Metanephros (tissue), 2 donors: ENCODE results near the gene SOSTDC1. TPM values are rescaled to one million over a fixed set of nuclear protein-coding genes. Genes with fewer than 3 reads are reported as not detected.

ENCODE experiments used
- small RNA-seq: library from RNA; depleted of rRNA; stranded (forward); fragments of <200 nt; gene quantifications from one replicate; pipeline ENCODE3, GENCODE V24; 2014; ENCODE audit warnings: low replicate concordance
- total RNA-seq: library from RNA; depleted of rRNA; stranded (reverse); fragments of >200 nt; gene quantifications from one replicate; pipeline ENCODE4 v1.2.3, GENCODE V29; 2014

Gene SOSTDC1
- total RNA-seq, result 28.8 TPM

GRCh38 chr7:16465469-16466361, at the start of gene SOSTDC1:
TSS of gene SOSTDC1 (minus strand) at chr7:16465738. CDS start at chr7:16465668, 70 bp downstream.

GRCh38 chr7:16421333-16422102, 44.0 kb downstream of the SOSTDC1 start, which contains the start of gene CRPPA:
TSS of gene CRPPA (minus strand) at chr7:16421538. CDS start at chr7:16421322, 216 bp downstream.

Small RNA genes within 50 kb of the gene (small RNA-seq; reads per million reads assigned to genes)
- not detected for gene AC005014.3

Other genes starting within 250 kb of the SOSTDC1 start
- 6.8 TPM for gene CRPPA, start 44.2 kb downstream of the SOSTDC1 start, total RNA-seq
- not detected for gene LRRC72, start 61.1 kb upstream of the SOSTDC1 start, total RNA-seq
- 25.2 TPM for gene ANKMY2, start 180.0 kb upstream of the SOSTDC1 start, total RNA-seq
- 71.6 TPM for gene BZW2, start 180.4 kb upstream of the SOSTDC1 start, total RNA-seq